OCI-LY7 (cell line): Measurements from ENCODE around the gene PAQR4. TPM values are rescaled to one million over a fixed set of nuclear protein-coding genes. Genes with fewer than 3 reads are reported as not detected.

ENCODE experiments used
- BruUV-seq: library from RNA; stranded (reverse); fragments of 400-500 nt; replicated peaks from 2 replicates; lab custom pipeline; 2021; lab: Mats Ljungman, UMichigan
- CTCF ChIA-PET: fragments of 300-600 bp; sonication (Branson Sonifier 250); formaldehyde crosslinking; loops from one replicate; lab custom pipeline; 2022; ENCODE audit warnings: antibody characterized with exemption; ENCODE audit not compliant: unreplicated experiment; lab: Charles Lee
- POLR2A ChIA-PET: fragments of 300-600 bp; sonication (Branson Sonifier 250); formaldehyde crosslinking; loops from one replicate; lab custom pipeline; 2022; ENCODE audit warnings: antibody characterized with exemption; lab: Charles Lee
- DNase-seq: peaks from one replicate; pipeline ENCODE4 v3.0.0-alpha.2; 2015; ENCODE audit warnings: low spot score
- H2AFZ ChIP-seq: fragments of 200-600 bp; sonication (generic), shearing (Covaris generic); 2 replicates; pipeline ENCODE4 v1.6.1; 2014; ENCODE audit warnings: mild to moderate bottlenecking, antibody characterized with exemption, low read length, moderate library complexity
- H3K27ac ChIP-seq: fragments of 200-600 bp; sonication (generic); 2 replicates; pipeline ENCODE4 v1.5.1; 2014; ENCODE audit warnings: mixed run types, low read depth, mild to moderate bottlenecking, moderate library complexity, low read length, inconsistent platforms; ENCODE audit not compliant: poor library complexity, severe bottlenecking
- H3K36me3 ChIP-seq: fragments of 200-600 bp; sonication (generic); 2 replicates; pipeline ENCODE4 v1.6.1; 2014; ENCODE audit warnings: mild to moderate bottlenecking, antibody characterized with exemption, low read length, moderate library complexity, mixed read lengths; ENCODE audit not compliant: insufficient read depth
- H3K4me1 ChIP-seq: fragments of 200-600 bp; sonication (generic); 2 replicates; pipeline ENCODE4 v1.5.1; 2014; ENCODE audit warnings: mild to moderate bottlenecking, low read length; ENCODE audit not compliant: insufficient read depth, poor library complexity, severe bottlenecking
- H3K4me2 ChIP-seq: fragments of 200-600 bp; sonication (generic); 2 replicates; pipeline ENCODE4 v1.6.1; 2014; ENCODE audit warnings: mild to moderate bottlenecking, low read length
- H3K4me3 ChIP-seq: fragments of 200-600 bp; sonication (generic); 2 replicates; pipeline ENCODE4 v1.5.1; 2014; ENCODE audit warnings: mild to moderate bottlenecking, low read depth, low read length; ENCODE audit not compliant: poor library complexity, severe bottlenecking
- H3K79me2 ChIP-seq: fragments of 200-600 bp; sonication (generic); 2 replicates; pipeline ENCODE4 v1.6.1; 2016; ENCODE audit warnings: low read depth, mild to moderate bottlenecking, low read length, moderate library complexity, mixed read lengths; ENCODE audit not compliant: insufficient read depth
- H3K9me2 ChIP-seq: fragments of 200-600 bp; sonication (generic); 2 replicates; pipeline ENCODE4 v1.6.1; 2016; ENCODE audit warnings: mild to moderate bottlenecking, low read length, mixed read lengths; ENCODE audit not compliant: insufficient read depth
- H3K9me3 ChIP-seq: fragments of 200-600 bp; sonication (generic); 2 replicates; pipeline ENCODE4 v1.6.1; 2014; ENCODE audit warnings: mild to moderate bottlenecking, mixed run types, low read length, mixed read lengths
- H4K20me1 ChIP-seq: fragments of 200-600 bp; sonication (generic); 2 replicates; pipeline ENCODE4 v1.6.1; 2014; ENCODE audit warnings: mild to moderate bottlenecking, antibody characterized with exemption, low read length, moderate library complexity, mixed read lengths; ENCODE audit not compliant: insufficient read depth
- EZH2phosphoT487 ChIP-seq: fragments of 200-600 bp; sonication (generic); IDR thresholded peaks from 2 replicates; pipeline ENCODE4 v1.6.1; 2018; ENCODE audit warnings: low read depth, borderline replicate concordance, mild to moderate bottlenecking, mixed run types, antibody characterized with exemption, low read length, moderate library complexity, mixed read lengths
- intact Hi-C: fragments of 100-400 bp; cut with micrococcal nuclease; formaldehyde crosslinking; loops from one replicate; pipeline ENCODE4 v1.10.0; 2022; ENCODE audit not compliant: unreplicated experiment
- total RNA-seq, 2 experiments: library from RNA; depleted of rRNA in 1 of 2; stranded (reverse); fragments of >200 nt in 1 of 2; shearing (Covaris generic) in 1 of 2; gene quantifications; 2 replicates each; pipeline ENCODE4 v1.2.3, GENCODE V29; 2014 to 2022
- TF ChIP-seq, protein P1 (sequence below): fragments of 200-600 bp; sonication (generic); conservative IDR thresholded peaks from 2 replicates; pipeline ENCODE4 v1.5.1; 2014; ENCODE audit warnings: mild to moderate bottlenecking, antibody characterized with exemption, low read length, moderate library complexity, mixed read lengths

Gene PAQR4
- total RNA-seq, 2 experiments from 2014 or later, result 49.1 to 59.7 TPM

DNA sequence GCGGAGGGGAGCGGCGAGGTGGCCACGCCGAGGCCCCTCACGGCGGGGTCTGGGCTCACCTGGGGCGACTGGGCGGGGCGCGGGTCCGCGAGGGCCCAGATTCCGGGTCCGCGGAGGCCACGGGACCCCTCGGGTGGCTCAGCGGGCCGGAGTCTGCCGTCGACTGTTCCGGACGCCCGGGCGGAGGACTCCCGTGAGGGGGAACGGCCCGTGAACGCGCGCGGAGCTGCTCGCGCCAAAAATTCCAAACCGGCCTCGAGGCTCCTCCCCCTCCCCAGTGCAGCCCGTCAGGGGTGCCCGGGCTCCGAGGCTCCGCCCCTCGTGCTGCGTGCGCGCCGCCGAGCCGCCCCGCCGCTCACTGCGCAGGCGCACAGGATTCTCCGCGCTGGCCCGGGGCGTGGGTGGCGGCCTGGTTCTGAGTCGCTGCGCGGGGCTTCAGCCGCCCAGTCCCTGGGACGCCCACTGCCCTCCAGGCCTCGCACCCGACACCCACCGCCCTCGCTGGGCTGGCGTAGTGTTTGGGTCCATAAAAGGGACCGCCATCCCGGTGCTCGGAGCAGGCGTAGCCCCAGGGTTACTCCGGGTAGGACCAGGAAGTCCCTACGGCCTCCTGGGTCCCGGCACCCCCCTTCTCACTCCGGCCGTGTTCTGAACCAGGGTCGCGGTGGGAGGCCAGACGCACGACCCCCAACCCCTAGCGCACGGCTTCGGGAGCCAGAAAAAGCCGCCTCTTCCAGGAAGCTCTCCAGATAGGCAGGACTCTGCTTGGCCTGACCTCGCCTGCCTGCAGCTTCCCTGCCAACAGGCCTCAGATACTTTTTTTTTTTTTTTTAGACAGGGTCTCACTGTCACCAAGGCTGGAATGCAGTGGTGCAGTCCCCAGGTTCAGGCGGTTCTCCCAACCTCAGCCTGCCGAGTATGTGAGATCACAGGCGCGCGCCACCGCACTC, 11.4 kb downstream of the PAQR4 start, which contains the start of gene PKMYT1:
Gene PKMYT1, minus strand, starts transcription at position 220 of the 950 bp plus-strand sequence. CDS start 789 bp downstream, outside the sequence.
- ChIA-PET CTCF (interaction anchor here (1.2 kb wide), 1 partner anchor 24 kb away, joined by 3 read pairs; no protein-coding TSS in a partner anchor), POLR2A (interaction anchor here (0.7 kb wide), 1 partner anchor 225 kb away, joined by 3 read pairs; no protein-coding TSS in a partner anchor)
- Histone ChIP-seq H4K20me1 (no peaks in the 10 kb centered on the region), H3K4me1 (peaks cover 48% of the 10 kb centered on the region), H3K4me2 (peak within 1 kb of the TSS; percentile 86), H3K9me2 (no peaks in the 10 kb centered on the region), H3K36me3 (peaks cover 40% of the 10 kb centered on the region), H2AFZ (peak within 1 kb of the TSS; percentile 10; the same call in 1 of the 2 replicates), H3K79me2 (peaks cover 27% of the 10 kb centered on the region; the same call in 1 of the 2 replicates), H3K4me3 (peak within 1 kb of the TSS; percentile 80), H3K27ac (peak within 1 kb of the TSS; percentile 67), H3K9me3 (no peaks in the 10 kb centered on the region)
- TF ChIP-seq, protein P1, sequence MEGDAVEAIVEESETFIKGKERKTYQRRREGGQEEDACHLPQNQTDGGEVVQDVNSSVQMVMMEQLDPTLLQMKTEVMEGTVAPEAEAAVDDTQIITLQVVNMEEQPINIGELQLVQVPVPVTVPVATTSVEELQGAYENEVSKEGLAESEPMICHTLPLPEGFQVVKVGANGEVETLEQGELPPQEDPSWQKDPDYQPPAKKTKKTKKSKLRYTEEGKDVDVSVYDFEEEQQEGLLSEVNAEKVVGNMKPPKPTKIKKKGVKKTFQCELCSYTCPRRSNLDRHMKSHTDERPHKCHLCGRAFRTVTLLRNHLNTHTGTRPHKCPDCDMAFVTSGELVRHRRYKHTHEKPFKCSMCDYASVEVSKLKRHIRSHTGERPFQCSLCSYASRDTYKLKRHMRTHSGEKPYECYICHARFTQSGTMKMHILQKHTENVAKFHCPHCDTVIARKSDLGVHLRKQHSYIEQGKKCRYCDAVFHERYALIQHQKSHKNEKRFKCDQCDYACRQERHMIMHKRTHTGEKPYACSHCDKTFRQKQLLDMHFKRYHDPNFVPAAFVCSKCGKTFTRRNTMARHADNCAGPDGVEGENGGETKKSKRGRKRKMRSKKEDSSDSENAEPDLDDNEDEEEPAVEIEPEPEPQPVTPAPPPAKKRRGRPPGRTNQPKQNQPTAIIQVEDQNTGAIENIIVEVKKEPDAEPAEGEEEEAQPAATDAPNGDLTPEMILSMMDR, result no peak
- no peak for TF ChIP-seq EZH2phosphoT487
- TSS peak; percentile 95 for BruUV-seq
- DNase-seq, result peak; percentile 94
- intact Hi-C loops, result loop anchor here (1.0 to 5.0 kb wide), 2 partner anchors 11 to 68 kb away; partner anchors contain the start of genes FLYWCH1 and PAQR4

DNA sequence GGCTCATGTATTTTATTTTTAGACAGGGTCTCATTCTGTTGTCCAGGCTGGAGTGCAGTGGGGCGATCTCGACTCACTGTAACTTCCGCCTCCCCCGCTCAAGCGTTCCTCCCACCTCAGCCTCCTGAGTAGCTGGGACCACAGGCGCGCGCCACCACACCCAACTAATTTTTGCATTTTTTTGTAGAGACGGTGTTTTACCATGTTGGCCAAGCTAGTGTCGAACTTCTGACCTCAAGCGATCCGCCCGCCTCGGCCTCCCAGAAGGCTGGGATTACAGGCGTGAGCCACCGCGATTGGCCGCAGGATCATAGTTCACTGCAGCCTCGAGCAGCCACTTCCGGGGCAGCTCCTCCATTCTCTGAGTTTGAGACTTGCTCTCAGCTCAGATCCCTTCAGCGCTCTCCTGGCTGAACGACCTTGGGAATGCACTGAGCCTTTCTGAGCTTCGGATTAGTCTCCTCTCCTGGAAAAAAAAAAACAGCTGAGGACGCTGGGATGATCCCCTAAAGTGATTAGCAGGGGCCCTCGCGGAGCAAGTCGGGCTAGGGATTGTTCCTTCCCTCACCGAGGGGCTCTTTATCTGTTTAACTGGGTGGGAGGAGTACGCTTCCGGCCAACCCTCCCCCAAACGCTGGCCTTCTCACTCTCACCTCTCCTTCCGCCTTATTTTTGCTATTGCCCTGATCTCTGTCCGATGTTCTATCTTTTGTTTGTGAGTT, 12.2 kb downstream of the PAQR4 start:
- POLR2A ChIA-PET, result interaction anchor here (0.7 kb wide), 1 partner anchor 224 kb away, joined by 3 read pairs; no protein-coding TSS in a partner anchor
- BruUV-seq, result no TSS peak
- CTCF ChIA-PET, result interaction anchor here (0.5 to 1.2 kb wide), 2 partner anchors 23 to 54 kb away, joined by 3 read pairs; no protein-coding TSS in a partner anchor
- Histone ChIP-seq H4K20me1 (no peaks in the 10 kb centered on the region), H3K36me3 (peaks cover 32% of the 10 kb centered on the region), H3K9me2 (no peaks in the 10 kb centered on the region), H3K4me2 (peak overlapping the region; percentile 86), H2AFZ (no peak overlapping the region), H3K27ac (peak overlapping the region; percentile 67), H3K9me3 (no peaks in the 10 kb centered on the region), H3K4me1 (peaks cover 48% of the 10 kb centered on the region), H3K4me3 (peak overlapping the region; percentile 80), H3K79me2 (peaks cover 27% of the 10 kb centered on the region; the same call in 1 of the 2 replicates)
- DNase-seq, result no peak
- intact Hi-C loops, result loop anchor here (5.0 kb wide), 1 partner anchor 69 kb away; the partner anchor contains the start of gene FLYWCH1
- TF ChIP-seq, protein P1, result no peak
- no peak for TF ChIP-seq EZH2phosphoT487
